Uterus (tissue), 2 donors: ENCODE results near the gene KIF5A.
"Not testable (repeated sequence)": the region's sequence is repeated elsewhere in the genome, so short reads cannot be mapped to it uniquely, and the experiment has no call there.

Experiments used
- CTCF ChIP-seq, 4 experiments: fragments of 200-600 bp in 2 of 4; fragments of 450-650 bp in 2 of 4; sonication (generic) in 2 of 4; IDR thresholded peaks; one replicate each; pipeline ENCODE4 v1.5.1; 2016 to 2019; ENCODE audit warnings: antibody characterized with exemption in 4 of 4, mild to moderate bottlenecking in 2 of 4, moderate library complexity in 1 of 4
- POLR2A ChIP-seq, 2 donors: fragments of 450-650 bp; IDR thresholded peaks; one replicate each; pipeline ENCODE4 v1.6.1; 2016; ENCODE audit warnings: antibody characterized with exemption in 2 of 2, mild to moderate bottlenecking in 1 of 2, moderate library complexity in 1 of 2

GRCh38 chr12:57502311-57502969 is 47.4 kb upstream of the KIF5A start:
- not testable (repeated sequence) for TF ChIP-seq POLR2A, CTCF (IDR thresholded peaks at IDR 0.05)
